GM12873 (cell line): ENCODE measurements around the gene CORO7.

Experiments
- CTCF ChIP-seq: IDR thresholded peaks from 2 replicates; pipeline ENCODE4 v1.5.1; 2012; ENCODE audit warnings: low read depth, mild to moderate bottlenecking, moderate library complexity, low read length, control low read depth; ENCODE audit not compliant: insufficient read depth; ENCODE audit errors: missing control alignments

Gene CORO7

GRCh38 chr16:4370570-4371356 lies 45.6 kb downstream of the CORO7 start:
- no peak for TF ChIP-seq CTCF

GRCh38 chr16:4370151-4370550 lies 46.2 kb downstream of the CORO7 start:
- TF ChIP-seq CTCF = no peak

- TF ChIP-seq CTCF = no peak
Measured at GRCh38 chr16:4369007-4369733, 47.2 kb downstream of the CORO7 start.

GRCh38 chr16:4367393-4367856 lies 49.0 kb downstream of the CORO7 start:
- no peak for TF ChIP-seq CTCF

GRCh38 chr16:4366016-4366415 lies 50.4 kb downstream of the CORO7 start:
- TF ChIP-seq CTCF = no peak

- TF ChIP-seq CTCF = no peak
Measured at GRCh38 chr16:4365615-4366014, 50.8 kb downstream of the CORO7 start.

- TF ChIP-seq CTCF = no peak
Measured at GRCh38 chr16:4365014-4365406, 51.4 kb downstream of the CORO7 start.
